ENCODE measurements around the gene PPP3R2.

DNA sequence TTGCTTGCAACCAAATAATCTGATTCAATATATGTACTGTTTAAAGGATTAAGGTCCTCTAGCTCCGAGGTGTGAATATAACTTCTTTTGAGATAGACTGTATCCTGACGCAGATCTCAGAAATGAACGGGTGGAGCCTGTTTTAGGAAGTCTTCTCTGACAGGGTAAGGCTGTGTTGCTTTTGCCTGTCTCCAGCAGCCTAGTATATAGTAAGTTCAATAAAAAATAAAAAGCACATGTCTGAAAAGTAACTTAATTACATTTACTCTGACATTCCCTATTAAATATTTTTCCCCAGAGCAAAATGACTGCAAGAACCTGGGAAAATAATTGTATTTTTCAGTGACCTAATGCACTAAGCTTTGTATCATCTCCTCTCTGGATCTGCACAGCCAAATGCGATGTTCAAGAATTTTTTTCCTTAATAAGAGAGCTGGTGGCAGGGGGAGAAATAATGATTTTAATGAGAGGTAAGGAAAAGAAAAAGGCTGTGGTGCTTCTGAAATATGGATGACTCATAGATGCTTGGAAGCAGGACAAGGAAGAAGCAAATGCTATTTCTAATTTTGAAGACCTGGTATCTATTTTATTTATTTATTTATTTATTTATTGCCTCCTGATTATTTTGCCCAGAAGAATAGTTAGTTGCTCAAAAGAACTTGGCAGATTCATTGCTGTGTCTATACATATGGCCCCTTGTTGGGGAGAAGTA is 7.3 kb downstream of the PPP3R2 start:
- TF ChIP-seq, protein P1, sequence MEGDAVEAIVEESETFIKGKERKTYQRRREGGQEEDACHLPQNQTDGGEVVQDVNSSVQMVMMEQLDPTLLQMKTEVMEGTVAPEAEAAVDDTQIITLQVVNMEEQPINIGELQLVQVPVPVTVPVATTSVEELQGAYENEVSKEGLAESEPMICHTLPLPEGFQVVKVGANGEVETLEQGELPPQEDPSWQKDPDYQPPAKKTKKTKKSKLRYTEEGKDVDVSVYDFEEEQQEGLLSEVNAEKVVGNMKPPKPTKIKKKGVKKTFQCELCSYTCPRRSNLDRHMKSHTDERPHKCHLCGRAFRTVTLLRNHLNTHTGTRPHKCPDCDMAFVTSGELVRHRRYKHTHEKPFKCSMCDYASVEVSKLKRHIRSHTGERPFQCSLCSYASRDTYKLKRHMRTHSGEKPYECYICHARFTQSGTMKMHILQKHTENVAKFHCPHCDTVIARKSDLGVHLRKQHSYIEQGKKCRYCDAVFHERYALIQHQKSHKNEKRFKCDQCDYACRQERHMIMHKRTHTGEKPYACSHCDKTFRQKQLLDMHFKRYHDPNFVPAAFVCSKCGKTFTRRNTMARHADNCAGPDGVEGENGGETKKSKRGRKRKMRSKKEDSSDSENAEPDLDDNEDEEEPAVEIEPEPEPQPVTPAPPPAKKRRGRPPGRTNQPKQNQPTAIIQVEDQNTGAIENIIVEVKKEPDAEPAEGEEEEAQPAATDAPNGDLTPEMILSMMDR (IDR thresholded peaks at IDR 0.05): no peak
- no peak for TF ChIP-seq ZFX (IDR thresholded peaks at IDR 0.05; ENCODE audit: borderline replicate concordance)
